AG09319 (cell line): ENCODE data around the gene LYPD3.
A peak's percentile ranks its signal among the peaks of the same experiment; 100 is the strongest.

Experiments
- DNase-seq: peaks from one replicate; pipeline ENCODE4 v3.0.0-alpha.2; 2010; ENCODE audit warnings: low read depth; ENCODE audit errors: extremely low read depth
- TF ChIP-seq, protein P1 (sequence below): IDR thresholded peaks from 2 replicates; pipeline ENCODE4 v1.5.1; 2011; ENCODE audit warnings: low read depth, mild to moderate bottlenecking, inconsistent platforms, low read length, moderate library complexity

The LYPD3 gene

DNA sequence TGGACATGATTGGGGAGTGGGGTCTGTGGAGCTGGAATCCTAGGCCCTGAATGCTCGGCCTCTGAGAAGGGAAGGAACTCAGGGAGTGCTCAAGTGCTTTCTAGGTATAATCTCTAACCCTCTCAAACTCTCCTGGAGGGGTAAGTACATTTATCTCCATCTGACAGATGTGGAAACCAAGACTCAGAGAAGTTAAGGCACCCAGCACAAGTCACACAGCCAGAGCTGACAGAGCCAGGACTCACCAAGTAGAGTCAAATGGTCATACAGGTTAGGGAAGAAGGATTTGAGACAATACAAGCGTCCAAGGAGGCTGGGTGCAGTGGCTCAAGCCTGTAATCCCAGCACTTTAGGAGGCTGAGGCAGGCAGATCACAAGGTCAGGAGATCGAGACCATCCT, 12.9 kb upstream of the LYPD3 start:
- no peak for DNase-seq
- TF ChIP-seq, protein P1, sequence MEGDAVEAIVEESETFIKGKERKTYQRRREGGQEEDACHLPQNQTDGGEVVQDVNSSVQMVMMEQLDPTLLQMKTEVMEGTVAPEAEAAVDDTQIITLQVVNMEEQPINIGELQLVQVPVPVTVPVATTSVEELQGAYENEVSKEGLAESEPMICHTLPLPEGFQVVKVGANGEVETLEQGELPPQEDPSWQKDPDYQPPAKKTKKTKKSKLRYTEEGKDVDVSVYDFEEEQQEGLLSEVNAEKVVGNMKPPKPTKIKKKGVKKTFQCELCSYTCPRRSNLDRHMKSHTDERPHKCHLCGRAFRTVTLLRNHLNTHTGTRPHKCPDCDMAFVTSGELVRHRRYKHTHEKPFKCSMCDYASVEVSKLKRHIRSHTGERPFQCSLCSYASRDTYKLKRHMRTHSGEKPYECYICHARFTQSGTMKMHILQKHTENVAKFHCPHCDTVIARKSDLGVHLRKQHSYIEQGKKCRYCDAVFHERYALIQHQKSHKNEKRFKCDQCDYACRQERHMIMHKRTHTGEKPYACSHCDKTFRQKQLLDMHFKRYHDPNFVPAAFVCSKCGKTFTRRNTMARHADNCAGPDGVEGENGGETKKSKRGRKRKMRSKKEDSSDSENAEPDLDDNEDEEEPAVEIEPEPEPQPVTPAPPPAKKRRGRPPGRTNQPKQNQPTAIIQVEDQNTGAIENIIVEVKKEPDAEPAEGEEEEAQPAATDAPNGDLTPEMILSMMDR = no peak

DNA sequence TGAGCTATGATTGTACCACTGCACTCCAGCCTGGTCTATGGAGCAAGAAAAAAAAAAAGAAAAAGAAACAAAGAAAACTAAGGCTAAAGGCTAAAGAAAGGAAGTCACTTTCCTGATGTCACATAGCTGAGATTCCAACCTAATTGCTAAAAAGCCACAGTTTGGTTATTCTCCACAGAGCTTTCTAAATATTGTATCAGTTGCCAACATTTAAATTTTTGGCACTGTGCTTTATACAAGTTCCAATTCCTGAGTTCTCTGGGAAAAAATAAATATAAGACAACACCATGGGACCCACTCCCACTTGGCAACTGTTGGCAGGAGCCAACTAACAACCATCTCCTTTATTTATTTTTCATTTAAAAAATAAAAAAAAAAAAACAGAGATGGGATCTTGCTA, 11.2 kb upstream of the LYPD3 start:
- TF ChIP-seq, protein P1 = no peak
- peak; percentile 92 for DNase-seq

DNA sequence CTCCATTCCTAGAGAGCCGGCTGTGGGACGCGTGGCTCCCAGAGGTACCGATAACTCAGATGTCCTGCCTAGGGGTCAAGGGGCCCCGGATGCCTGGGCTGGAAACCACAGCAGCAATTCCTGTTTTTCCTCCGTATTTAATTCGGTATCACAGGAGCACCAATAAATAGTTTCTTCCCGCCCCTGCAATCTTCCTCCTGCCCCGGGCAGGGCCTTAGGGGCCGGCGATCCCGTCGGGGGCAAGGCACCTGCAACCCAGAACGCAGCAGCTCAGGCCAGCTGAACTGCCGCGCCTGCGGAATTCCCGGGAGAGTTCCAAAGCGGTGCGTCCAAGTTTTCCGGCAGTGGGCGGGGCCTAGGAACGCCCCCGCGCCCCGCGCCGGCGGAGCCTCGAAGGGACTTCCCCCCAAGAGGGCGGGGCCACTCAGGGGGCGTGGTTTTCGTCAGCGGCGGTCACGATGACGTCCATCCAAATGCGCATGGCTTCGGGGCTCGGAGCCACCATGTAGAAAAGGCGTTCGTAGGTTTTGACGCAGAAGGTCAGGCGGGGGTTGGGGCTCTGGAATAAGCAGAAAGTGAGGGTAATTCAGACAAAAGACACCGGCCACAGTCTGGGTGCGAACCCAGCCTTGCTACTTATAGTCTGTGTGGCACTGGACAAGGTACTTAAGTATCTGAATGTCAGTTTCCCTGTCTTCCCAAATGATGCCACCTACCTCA, 9.7 kb upstream of the LYPD3 start:
- TF ChIP-seq, protein P1 = no peak
- peak; percentile 78 for DNase-seq

DNA sequence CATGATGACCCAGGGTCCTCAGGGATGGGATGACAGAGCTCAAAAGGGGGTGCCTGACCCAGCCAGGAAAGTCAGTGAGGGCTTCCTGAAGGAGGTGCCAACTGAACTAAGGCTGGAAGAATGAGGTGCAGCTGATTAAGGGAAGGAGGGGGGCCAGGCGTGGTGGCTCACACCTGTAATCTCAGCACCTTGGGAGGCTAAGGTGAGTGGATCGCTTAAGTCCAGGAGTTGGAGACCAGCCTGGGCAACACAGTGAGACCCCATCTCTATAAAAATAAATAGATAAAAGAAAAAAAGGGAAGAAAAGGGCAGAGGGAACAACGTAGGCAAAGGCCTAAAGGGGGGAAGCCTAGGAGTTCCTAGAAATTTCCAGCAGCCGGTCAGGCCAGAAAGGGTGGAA, 9.1 kb upstream of the LYPD3 start:
- no peak for DNase-seq
- TF ChIP-seq, protein P1 = no peak

DNA sequence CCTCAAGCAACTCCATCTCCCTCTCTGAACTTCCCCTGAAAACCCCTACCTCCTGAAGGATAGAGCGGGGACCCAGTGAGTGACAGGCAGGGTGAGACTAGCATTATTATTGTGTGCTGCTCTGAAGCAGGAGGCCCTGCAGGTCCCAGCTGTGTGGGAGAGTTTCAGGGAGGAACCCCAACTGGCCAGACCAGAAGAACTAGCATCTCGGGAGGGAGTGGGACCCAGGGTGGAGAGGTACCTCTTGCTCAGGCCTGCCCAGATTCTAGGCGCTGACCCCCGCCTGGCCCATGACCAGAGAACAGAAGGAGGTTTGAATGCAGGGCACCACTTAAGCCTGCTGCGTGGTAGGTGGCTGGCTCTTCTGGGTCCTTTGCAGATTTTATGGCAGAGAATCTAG, 5.7 kb upstream of the LYPD3 start:
- DNase-seq = no peak
- TF ChIP-seq, protein P1 = no peak

DNA sequence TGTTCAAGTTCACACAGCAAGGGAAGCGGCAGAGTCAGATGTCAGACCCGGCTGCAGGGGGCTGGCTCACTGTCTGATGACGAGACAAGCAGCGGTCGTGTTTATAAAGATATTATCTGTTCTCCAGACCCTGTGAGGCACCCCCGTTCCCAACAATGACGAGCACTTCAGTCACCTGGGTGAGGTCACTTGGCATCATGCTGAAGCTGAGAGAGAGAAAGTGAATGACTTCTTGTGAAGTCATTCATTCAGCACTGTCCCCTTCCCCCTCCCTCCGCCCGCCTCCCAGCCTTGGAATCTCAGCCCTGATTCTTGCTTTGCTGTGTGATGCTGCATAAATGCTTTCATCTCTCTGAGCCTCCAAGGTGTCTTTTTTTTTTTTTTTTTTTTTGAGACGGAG, 4.9 kb upstream of the LYPD3 start:
- TF ChIP-seq, protein P1 = no peak
- no peak for DNase-seq

DNA sequence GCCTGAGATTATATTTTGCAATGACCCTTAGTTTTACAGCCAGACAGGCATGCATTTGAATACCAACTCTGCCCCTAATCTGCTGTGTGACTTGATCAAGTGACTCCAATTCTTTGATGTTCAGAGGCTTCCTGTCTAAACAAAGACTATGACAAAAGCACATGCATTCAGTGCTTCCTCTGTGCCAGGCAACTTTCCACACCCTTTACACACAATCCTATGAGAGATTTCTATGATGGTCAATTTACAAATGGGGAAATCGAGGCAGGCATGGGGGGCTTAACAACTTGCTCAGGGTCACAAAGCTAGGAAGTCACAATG, 3.7 kb upstream of the LYPD3 start:
- TF ChIP-seq, protein P1 = no peak
- DNase-seq = no peak
